Measurements from ENCODE around the gene NOXO1.

GRCh38 chr16:1961651-1962067 lies 19.6 kb downstream of the NOXO1 start:
- TF ChIP-seq GATA3 (IDR thresholded peaks at IDR 0.05; ENCODE audit: low read depth, low read length) (no peak), GATA2 (IDR thresholded peaks at IDR 0.05; ENCODE audit: low read depth, low read length) (no peak)

Data from SH-SY5Y (cell line).